GM12873 (cell line): ENCODE measurements around the gene TYK2.

Source experiments
- TF ChIP-seq, protein P1 (sequence below): IDR thresholded peaks from 2 replicates; pipeline ENCODE4 v1.5.1; 2012; ENCODE audit warnings: low read depth, mild to moderate bottlenecking, moderate library complexity, low read length, control low read depth; ENCODE audit not compliant: insufficient read depth; ENCODE audit errors: missing control alignments

TYK2 gene

GRCh38 chr19:10317045-10317856 lies 63.1 kb downstream of the TYK2 start:
- TF ChIP-seq, protein P1, sequence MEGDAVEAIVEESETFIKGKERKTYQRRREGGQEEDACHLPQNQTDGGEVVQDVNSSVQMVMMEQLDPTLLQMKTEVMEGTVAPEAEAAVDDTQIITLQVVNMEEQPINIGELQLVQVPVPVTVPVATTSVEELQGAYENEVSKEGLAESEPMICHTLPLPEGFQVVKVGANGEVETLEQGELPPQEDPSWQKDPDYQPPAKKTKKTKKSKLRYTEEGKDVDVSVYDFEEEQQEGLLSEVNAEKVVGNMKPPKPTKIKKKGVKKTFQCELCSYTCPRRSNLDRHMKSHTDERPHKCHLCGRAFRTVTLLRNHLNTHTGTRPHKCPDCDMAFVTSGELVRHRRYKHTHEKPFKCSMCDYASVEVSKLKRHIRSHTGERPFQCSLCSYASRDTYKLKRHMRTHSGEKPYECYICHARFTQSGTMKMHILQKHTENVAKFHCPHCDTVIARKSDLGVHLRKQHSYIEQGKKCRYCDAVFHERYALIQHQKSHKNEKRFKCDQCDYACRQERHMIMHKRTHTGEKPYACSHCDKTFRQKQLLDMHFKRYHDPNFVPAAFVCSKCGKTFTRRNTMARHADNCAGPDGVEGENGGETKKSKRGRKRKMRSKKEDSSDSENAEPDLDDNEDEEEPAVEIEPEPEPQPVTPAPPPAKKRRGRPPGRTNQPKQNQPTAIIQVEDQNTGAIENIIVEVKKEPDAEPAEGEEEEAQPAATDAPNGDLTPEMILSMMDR: no peak

GRCh38 chr19:10316229-10317044 lies 63.9 kb downstream of the TYK2 start:
- TF ChIP-seq, protein P1: no peak

GRCh38 chr19:10315335-10316214 lies 64.8 kb downstream of the TYK2 start, which contains the start of gene FDX2:
TSS of gene FDX2 (minus strand) at chr19:10316015. CDS start at chr19:10315996, 19 bp downstream.
- TF ChIP-seq, protein P1: no peak

- TF ChIP-seq, protein P1: no peak
Observed at GRCh38 chr19:10309423-10309822, 70.9 kb downstream of the TYK2 start, which contains the start of gene ZGLP1. TSS of gene ZGLP1 (minus strand) at chr19:10309815.

GRCh38 chr19:10306327-10306726 lies 74.0 kb downstream of the TYK2 start:
- TF ChIP-seq, protein P1: no peak

GRCh38 chr19:10305139-10305806 lies 75.1 kb downstream of the TYK2 start:
- TF ChIP-seq, protein P1: no peak
